LHCN-M2 (cell line): ENCODE results near the gene SPTAN1. TPM values are rescaled to one million over a fixed set of nuclear protein-coding genes. Genes with fewer than 3 reads are reported as not detected.
A peak's percentile ranks its signal among the peaks of the same experiment; 100 is the strongest.

ENCODE experiments used
- DNase-seq: peaks from one replicate; pipeline ENCODE4 v3.0.0-alpha.2; 2012; ENCODE audit warnings: low read depth
- total RNA-seq: library from RNA; depleted of rRNA; stranded (reverse); fragments of >200 nt; gene quantifications from 2 replicates; pipeline ENCODE4 v1.2.3, GENCODE V29; 2014

Gene SPTAN1
- total RNA-seq, 1 experiment from 2014 or later, result 208 TPM

GRCh38 chr9:128600099-128600498, 47.7 kb downstream of the SPTAN1 start:
- no peak for DNase-seq

DNA sequence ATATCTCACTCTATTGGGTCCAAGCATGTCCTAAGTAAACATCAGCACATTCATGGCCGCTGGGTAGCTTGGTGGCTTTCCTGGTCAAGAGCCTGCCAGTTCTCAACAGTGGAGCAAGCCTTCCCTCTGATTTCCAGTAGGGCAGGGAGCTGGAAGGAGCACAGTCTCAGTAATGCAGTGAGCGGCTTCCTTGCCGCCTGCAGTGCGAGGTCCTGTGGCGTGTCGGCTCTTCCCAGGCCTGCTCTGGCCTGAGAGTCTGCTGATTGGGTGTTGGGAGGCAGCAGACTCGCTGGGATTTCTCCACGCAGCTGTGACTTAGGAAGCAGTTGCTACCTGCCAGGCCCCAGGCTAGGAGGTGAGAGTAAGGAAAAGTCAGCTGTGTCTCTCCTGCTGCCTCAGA, 51.3 kb downstream of the SPTAN1 start:
- DNase-seq, result no peak

DNA sequence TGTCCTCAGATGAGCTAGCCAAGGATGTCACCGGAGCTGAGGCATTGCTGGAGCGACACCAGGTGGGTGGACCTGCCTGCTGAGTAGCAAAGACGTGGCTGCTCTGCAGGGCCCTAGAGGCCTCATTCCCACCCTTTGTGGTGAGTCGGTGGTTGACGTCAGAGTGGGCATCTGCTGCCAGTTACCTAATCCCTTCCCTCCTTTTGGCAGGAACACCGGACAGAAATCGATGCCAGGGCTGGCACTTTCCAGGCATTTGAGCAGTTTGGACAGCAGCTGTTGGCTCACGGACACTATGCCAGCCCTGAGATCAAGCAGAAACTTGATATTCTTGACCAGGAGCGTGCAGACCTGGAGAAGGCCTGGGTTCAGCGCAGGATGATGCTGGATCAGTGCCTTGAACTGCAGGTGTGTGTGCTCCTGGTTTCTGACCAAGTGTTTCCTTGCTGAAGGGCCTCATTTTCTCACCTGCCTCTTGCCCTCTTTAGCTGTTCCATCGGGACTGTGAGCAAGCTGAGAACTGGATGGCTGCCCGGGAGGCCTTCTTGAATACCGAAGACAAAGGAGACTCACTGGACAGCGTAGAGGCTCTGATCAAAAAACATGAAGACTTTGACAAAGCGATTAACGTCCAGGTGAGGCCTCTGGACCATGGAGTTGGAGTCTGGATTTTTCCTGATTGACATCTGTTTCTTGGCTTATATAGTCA, 55.4 kb downstream of the SPTAN1 start:
- DNase-seq, result peak; percentile 96

DNA sequence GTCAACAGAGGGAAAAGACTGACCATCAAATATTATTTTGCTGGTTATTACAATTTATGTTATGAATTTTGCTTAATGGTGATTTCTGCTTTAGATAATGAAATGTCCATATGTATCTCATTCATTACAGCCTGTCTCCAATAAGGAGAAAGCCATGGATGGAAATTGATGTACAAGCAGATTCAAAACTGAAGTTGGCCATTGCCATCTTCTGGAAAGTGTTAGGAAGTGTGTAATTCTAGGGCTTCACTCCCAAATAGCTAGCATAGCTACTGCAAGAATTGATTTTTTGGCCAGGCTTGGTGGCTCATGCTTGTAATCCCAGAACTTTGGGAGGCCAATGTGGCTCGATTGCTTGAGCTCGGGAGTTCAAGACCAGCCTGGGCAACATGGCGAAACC, 58.5 kb downstream of the SPTAN1 start:
- DNase-seq, result no peak

DNA sequence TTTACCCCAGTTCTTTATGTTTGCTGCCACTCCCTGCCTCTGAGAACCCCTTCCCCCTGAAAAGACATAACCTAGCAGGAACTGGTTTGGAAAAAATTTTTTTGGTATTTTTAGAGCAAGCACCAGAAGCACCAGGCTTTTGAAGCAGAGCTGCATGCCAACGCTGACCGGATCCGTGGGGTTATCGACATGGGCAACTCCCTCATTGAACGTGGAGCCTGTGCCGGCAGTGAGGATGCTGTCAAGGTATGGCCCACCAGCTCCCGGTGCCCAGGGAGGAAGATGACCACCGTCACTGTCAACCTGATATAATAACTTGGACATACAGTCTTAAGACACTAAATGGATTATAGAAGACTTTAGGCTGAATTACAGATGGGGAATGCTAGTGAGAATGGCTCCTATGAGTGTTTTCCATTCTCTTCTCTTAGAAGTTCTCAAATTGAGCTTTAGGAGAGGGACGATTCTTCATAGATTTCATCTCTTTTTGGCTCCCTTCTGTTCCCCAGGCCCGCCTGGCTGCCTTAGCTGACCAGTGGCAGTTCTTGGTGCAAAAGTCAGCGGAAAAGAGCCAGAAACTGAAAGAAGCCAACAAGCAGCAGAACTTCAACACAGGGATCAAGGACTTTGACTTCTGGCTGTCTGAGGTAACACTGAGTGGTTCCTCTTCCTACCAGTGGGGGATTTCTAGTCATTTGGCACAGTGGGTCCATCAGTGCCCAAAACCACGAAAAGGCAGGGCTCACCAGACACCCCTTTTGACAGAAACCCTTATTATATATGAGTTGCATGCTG, 59.4 kb downstream of the SPTAN1 start:
- no peak for DNase-seq

DNA sequence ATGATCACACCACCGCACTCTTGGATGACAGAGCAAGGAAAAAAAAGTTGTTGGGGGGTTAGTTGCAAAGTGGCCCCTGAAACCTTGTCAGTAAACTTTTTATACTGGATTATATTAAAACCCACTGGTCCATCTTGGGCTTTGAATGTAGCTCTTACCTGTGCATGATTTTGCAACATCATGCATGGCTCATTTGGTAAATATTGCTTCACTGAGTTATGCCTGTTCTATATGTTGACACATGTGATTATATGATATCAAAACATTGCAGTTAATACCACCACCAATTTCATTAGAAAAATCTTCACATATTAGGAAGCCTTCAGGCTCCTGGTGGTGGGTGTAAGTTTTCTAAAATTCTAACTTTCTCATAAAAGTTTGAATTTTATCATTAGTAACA, 62.3 kb downstream of the SPTAN1 start:
- no peak for DNase-seq

- DNase-seq, result no peak
These were observed 63.2 kb downstream of the SPTAN1 start for GRCh38 chr9:128615571-128615970.

GRCh38 chr9:128617943-128618342, 65.6 kb downstream of the SPTAN1 start:
- no peak for DNase-seq

DNA sequence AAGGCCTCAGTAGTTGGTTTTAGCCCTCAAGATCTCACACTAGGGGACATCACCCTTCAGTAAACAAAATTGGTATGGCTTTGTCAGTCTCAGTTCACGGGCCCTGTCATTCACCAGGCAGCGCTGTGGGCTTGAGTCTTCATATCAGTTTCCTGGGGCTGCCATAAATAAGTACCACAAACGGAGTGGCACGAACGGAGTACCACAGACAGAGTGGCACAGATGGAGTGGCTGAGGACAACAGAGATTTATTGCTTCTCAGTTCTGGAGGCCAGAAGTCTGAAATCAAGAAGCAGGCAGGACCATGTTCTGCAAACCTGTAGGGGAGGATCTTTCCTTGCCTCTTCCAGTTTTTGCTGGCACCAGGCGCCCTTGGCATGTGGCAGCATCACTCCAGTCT, 66.7 kb downstream of the SPTAN1 start:
- DNase-seq, result no peak

DNA sequence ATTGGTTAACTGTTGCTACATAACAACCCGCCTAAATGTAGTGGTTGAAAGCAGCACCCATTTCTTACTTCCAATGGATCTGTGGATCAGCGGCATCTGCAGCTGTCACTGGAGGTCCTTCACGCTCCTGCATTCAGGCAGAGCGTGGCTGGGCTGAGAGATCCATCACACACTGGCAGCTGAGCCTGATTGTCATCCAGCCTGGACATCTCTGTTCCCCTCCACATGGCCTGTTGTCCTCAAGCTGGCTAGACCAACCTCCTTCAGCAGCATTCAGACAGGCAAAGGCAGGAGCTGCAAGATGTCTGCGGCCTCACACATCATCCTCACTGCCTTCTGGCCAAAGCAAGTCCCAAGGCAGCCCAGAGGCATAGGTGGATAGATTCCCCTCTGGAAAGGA, 67.4 kb downstream of the SPTAN1 start:
- no peak for DNase-seq

DNA sequence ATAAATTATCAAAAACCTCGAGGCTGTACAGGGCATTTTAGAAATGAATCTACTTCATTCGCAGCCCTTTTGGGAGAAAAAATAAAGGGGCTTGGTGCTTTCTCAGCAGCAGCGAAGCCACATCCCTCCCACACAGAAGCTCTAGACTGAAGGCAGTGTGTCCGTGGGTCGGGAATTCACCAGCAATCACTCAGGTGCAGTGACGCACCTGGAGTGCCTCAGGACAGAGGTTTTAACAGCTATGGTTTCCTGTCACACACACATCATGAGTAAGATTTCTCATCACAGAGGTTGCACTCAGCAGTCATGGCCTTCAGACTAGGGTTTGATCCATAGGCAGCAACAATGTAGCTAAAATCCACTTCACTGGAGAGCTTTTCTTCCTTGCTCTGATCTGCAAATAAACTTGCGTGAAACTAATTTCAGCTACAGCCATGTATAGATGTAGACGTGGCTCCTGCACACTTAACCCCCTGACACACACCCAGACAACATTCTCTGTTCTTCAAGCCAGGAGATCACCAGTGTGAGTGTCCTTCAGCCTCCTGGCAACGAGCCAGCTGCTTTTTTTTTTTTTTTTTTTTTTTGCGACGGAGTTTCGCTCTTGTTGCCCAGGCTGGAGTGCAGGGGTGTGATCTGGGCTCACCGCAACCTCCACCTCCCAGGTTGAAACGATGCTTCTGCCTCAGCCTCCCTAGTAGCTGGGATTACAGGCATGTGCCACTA, 69.5 kb downstream of the SPTAN1 start:
- DNase-seq, result no peak

GRCh38 chr9:128624566-128624965, 72.2 kb downstream of the SPTAN1 start:
- no peak for DNase-seq

- DNase-seq, result no peak
These were observed 73.2 kb downstream of the SPTAN1 start for GRCh38 chr9:128625391-128626146.

- DNase-seq, result no peak
These were observed 73.8 kb downstream of the SPTAN1 start for GRCh38 chr9:128626181-128626580.

DNA sequence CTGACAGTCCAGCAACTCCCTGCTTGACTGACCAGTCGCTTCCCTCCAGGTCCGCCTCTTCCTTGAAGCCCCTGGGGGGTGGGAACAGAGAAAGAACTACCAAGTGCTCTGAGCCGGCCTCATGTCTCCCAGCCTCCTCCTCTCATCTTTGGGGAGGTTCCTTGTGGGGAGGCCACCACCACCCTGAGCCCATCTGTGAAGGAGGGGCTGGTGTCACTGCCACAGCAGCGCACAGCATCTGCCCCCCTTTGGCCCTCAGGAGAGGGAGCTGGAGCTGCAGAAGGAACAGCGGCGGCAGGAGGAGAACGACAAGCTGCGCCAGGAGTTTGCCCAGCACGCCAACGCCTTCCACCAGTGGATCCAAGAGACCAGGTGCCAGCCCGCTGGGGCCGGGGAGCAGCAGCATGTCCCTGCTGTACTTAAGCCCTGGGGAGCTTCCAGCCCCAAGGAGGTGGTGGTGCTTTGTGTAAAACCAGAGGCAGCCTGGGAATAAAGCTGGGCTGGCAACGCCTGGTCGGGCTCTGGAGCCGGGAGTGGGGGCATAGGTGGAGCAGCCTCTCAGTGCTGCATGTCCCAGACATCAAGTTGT, 74.8 kb downstream of the SPTAN1 start:
- no peak for DNase-seq

- DNase-seq, result no peak
These were observed 75.5 kb downstream of the SPTAN1 start for GRCh38 chr9:128627906-128628305.

- DNase-seq, result no peak
These were observed 76.2 kb downstream of the SPTAN1 start for GRCh38 chr9:128628471-128629048.

DNA sequence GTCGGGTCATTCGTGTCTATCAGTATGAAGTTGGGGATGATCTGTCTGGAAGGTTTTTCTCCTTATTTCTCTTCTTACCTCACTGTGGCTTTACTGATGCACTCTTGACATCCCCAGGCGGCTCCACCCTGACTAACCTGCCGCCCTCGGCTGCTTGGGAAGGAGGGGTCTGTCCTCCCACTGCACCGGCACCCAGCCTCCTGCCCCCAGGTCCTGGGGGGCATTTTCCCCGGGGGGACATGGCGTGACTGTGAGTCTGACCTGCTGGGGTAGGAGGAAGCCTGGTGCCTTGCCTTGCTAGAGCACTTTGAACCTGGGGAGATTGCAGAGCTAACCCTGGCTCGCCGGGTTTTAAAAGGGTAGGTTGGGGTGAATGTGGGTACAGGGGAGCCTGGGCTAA, 76.7 kb downstream of the SPTAN1 start:
- no peak for DNase-seq

DNA sequence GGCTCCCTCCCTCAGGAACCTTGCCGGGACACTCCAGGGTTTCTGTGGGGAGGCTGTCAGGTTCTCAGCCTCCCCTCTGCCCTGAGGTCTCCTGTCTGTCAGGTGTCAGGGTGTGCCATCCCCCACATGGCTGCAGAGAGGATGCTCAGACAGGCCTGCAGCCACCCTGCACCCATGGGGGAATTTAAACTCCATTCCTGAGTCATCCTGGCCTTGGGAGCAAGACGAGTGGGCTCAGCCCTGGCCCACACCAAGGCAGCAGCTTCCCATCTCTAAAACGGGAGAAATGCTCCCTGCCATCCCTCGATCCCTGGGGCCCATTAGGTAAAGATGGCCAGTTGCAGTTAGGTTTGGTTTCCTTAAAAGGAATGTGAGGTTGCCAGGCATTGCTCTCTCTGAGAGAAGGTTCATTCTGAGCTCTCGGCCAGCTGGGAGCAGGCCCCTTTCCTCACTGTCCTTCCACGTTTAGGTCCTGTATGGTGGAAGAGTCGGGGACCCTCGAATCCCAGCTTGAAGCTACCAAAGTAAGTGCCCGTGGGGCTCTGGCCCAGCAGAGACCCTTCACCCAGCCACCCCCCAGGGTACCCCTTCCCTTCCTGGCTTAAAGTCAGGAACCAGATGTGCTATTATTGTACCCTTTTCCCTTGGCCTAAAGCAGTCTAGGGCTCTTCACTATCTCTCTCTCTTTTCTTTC, 77.6 kb downstream of the SPTAN1 start:
- DNase-seq, result no peak

DNA sequence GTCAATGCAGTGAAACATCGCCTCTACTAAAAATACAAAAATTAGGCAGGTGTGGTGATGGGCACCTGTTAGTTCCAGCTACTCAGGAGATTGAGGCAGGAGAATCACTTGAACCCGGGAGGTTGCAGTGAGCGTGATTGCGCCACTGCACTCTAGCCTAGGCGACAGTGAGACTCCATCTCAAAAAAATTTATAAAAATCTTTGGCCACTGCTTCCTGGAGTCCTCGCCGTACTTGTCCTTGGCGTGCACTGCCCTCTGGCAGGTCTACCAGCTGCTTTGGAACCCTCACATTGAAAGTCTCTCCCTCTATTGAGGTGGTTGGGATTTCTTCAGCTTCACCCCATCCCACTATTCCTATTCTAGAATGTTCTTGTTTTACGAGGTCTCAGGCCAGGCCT, 79.2 kb downstream of the SPTAN1 start:
- no peak for DNase-seq
